Muscle of leg (tissue), 11 donors: ENCODE measurements around the gene PRKAA1. TPM values are rescaled to one million over a fixed set of nuclear protein-coding genes. Genes with fewer than 3 reads are reported as not detected.
A peak's percentile ranks its signal among the peaks of the same experiment; 100 is the strongest.
"Not testable (repeated sequence)": the region's sequence is repeated elsewhere in the genome, so short reads cannot be mapped to it uniquely, and the experiment has no call there.

ENCODE experiments used
- DNase-seq: peaks from one replicate; pipeline ENCODE4 v3.0.0; 2013
- H3K27ac ChIP-seq: one replicate; pipeline ENCODE4 v1.5.1; 2013; ENCODE audit warnings: mild to moderate bottlenecking, low read length, control low read depth
- H3K27me3 ChIP-seq: one replicate; pipeline ENCODE4 v1.6.1; 2013; ENCODE audit warnings: low read length; ENCODE audit not compliant: control insufficient read depth, insufficient read depth
- H3K36me3 ChIP-seq: one replicate; pipeline ENCODE4 v1.6.1; 2013; ENCODE audit warnings: low read length; ENCODE audit not compliant: control insufficient read depth, insufficient read depth
- H3K4me1 ChIP-seq: one replicate; pipeline ENCODE4 v1.6.1; 2013; ENCODE audit warnings: low read length; ENCODE audit not compliant: control insufficient read depth, insufficient read depth
- H3K4me3 ChIP-seq: one replicate; pipeline ENCODE4 v1.5.1; 2013; ENCODE audit warnings: low read length, control low read depth
- H3K9me3 ChIP-seq: replicated peaks from 2 replicates; pipeline ENCODE4 v1.6.1; 2013; ENCODE audit warnings: low read depth, low read length; ENCODE audit not compliant: control insufficient read depth
- WGBS: methylation state at CpG from one replicate; pipeline ENCODE4 v1.1.5; 2013; ENCODE audit warnings: missing lambda C conversion rate; ENCODE audit not compliant: insufficient coverage; 5-methylcytosine and 5-hydroxymethylcytosine counted together
- polyA plus RNA-seq, 8 donors: library from polyadenylated mRNA; unstranded; fragments of 120-200 nt; gene quantifications; one replicate each; pipeline versions ENCODE4 v1.2.1 to v1.2.3, GENCODE V29; 2013; ENCODE audit warnings: inconsistent platforms in 1 of 8, low replicate concordance in 1 of 8; ENCODE audit not compliant: insufficient read length in 8 of 8, insufficient read depth in 1 of 8
- total RNA-seq: library from RNA; stranded (reverse); fragments of 120-200 nt; gene quantifications from one replicate; pipeline ENCODE4 v1.2.4, GENCODE V29; 2013

Gene PRKAA1
- total and polyA plus RNA-seq, 9 donors = 21.0 to 52.2 (median 29.9) TPM

GRCh38 chr5:40734986-40735385 is 63.2 kb downstream of the PRKAA1 start:
- no peaks in the 10 kb centered on the region for H3K4me1 ChIP-seq
- H3K36me3 ChIP-seq = peaks cover 2% of the 10 kb centered on the region
- H3K27me3 ChIP-seq = no peaks in the 10 kb centered on the region
- H3K9me3 ChIP-seq = no peaks in the 10 kb centered on the region
- 92% methylated on average over 1 of the region's 2 CpGs for WGBS
- DNase-seq = no peak
- no peak overlapping the region for H3K4me3 ChIP-seq
- H3K27ac ChIP-seq = no peak overlapping the region

GRCh38 chr5:40733879-40734563 is 64.2 kb downstream of the PRKAA1 start:
- Histone ChIP-seq H3K36me3 (peaks cover 2% of the 10 kb centered on the region), H3K27me3 (no peaks in the 10 kb centered on the region), H3K9me3 (no peaks in the 10 kb centered on the region), H3K4me3 (no peak overlapping the region), H3K4me1 (no peaks in the 10 kb centered on the region), H3K27ac (no peak overlapping the region)
- DNase-seq = peak; percentile 51
- WGBS = 60% methylated on average over 1 of the region's 3 CpGs

- Histone ChIP-seq H3K36me3 (peaks cover 2% of the 10 kb centered on the region), H3K27ac (no peak overlapping the region), H3K27me3 (no peaks in the 10 kb centered on the region), H3K4me1 (no peaks in the 10 kb centered on the region), H3K4me3 (no peak overlapping the region), H3K9me3 (no peaks in the 10 kb centered on the region)
- 100% methylated on average over 1 of the region's 2 CpGs for WGBS
- DNase-seq = peak; percentile 5
Observed at GRCh38 chr5:40733434-40733833, 64.7 kb downstream of the PRKAA1 start.

DNA sequence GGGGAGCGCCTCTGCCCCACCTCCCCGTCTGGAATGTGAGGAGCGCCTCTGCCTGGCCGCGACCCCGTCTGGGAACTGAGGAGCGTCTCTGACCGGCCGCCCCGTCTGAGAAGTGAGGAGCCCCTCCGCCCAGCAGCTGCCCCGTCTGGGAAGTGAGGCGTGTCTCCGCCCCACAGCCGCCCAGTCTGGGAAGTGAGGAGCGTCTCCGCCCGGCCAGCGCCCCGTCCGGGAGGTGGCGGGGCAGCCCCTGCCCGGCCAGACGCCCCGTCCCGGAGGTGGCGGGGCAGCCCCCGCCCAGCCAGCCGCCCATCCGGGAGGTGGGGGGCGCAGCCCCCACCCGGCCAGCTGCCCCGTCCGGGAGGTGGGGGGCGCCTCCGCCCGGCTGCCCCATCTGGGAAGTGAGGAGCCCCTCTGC is 75.7 kb downstream of the PRKAA1 start:
- not testable (repeated sequence) for H3K4me1 ChIP-seq, H3K27me3 ChIP-seq, H3K9me3 ChIP-seq, DNase-seq, H3K4me3 ChIP-seq, H3K27ac ChIP-seq, H3K36me3 ChIP-seq
- WGBS = 90% methylated on average over 33 of the region's 37 CpGs

- DNase-seq = no peak
- H3K4me1 ChIP-seq = no peaks in the 10 kb centered on the region
Observed at GRCh38 chr5:40720069-40720468, 78.1 kb downstream of the PRKAA1 start.

GRCh38 chr5:40717281-40717680 is 80.9 kb downstream of the PRKAA1 start:
- Histone ChIP-seq H3K27me3 (no peaks in the 10 kb centered on the region), H3K36me3 (peaks cover 10% of the 10 kb centered on the region), H3K27ac (no peak overlapping the region), H3K4me1 (no peaks in the 10 kb centered on the region), H3K9me3 (peaks cover 7% of the 10 kb centered on the region), H3K4me3 (no peak overlapping the region)
- peak; percentile 7 for DNase-seq

More at GRCh38 chr5:40720069-40720468, 78.1 kb downstream of the PRKAA1 start:
- Histone ChIP-seq H3K9me3 (peaks cover 7% of the 10 kb centered on the region), H3K27me3 (no peaks in the 10 kb centered on the region), H3K27ac (no peak overlapping the region), H3K36me3 (peaks cover 10% of the 10 kb centered on the region), H3K4me3 (no peak overlapping the region)

DNA sequence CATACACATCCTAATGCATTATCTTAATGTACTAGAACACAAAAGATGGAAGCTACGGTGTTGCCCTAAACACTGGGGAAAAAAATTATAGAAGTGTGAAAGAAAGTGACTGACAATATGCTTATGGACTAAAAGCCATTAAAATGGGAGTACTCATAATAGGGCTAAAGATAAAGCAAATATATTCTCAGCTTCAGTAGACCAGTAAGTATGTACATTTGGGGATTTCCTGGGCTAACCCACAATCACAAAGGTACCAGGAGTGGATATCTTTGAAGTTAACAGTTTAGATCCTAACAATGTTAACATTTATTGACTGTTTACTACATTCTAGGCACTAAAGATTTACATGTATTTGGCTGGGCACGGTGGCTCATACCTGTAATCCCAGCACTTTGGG is 81.6 kb downstream of the PRKAA1 start:
- Histone ChIP-seq H3K9me3 (peaks cover 3% of the 10 kb centered on the region), H3K27ac (no peak overlapping the region), H3K36me3 (peaks cover 7% of the 10 kb centered on the region), H3K4me3 (no peak overlapping the region), H3K4me1 (no peaks in the 10 kb centered on the region), H3K27me3 (no peaks in the 10 kb centered on the region)
- no CpG with 5 or more reads among the region's 2 CpGs for WGBS
- DNase-seq = no peak

DNA sequence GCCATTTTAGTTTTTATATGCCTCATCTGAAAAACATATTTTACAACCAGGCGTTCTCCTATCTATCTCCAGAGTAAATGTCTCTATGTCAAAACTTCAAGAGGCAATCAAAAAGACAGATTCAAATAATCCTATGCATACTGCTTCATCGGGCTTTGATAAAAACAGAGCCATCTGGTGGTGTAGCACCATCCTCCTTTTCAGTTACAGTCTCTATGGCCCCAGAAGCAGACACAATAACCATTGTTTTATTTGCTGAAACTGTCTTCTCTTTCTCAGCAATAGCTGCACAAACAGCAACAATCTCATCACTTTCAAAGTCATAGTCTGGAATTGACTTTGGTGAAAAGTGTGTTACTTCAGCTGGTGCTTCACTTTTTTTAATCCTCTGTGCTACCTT is 82.2 kb downstream of the PRKAA1 start:
- DNase-seq = no peak
- no CpG with 5 or more reads among the region's 2 CpGs for WGBS
- no peaks in the 10 kb centered on the region for H3K4me1 ChIP-seq
- no peak overlapping the region for H3K4me3 ChIP-seq
- no peaks in the 10 kb centered on the region for H3K9me3 ChIP-seq
- H3K27ac ChIP-seq = no peak overlapping the region
- no peaks in the 10 kb centered on the region for H3K27me3 ChIP-seq
- peaks cover 7% of the 10 kb centered on the region for H3K36me3 ChIP-seq

- DNase-seq = no peak
- Histone ChIP-seq H3K4me3 (no peak overlapping the region), H3K27me3 (no peaks in the 10 kb centered on the region), H3K36me3 (peaks cover 3% of the 10 kb centered on the region), H3K27ac (no peak overlapping the region), H3K9me3 (no peaks in the 10 kb centered on the region), H3K4me1 (no peaks in the 10 kb centered on the region)
Observed at GRCh38 chr5:40714001-40714400, 84.2 kb downstream of the PRKAA1 start.

DNA sequence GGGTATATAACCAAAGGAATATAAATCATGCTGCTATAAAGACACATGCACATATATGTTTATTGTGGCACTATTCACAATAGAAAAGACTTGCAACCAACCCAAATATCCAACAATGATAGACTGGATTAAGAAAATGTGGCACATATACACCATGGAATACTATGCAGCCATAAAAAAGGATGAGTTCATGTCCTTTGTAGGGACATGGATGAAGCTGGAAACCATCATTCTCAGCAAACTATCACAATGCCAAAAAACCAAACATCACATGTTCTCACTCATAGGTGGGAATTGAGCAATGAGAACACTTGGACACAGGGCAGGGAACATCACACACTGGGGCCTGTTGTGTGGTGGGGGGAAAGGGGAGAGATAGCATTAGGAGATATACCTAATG is 87.6 kb downstream of the PRKAA1 start:
- not testable (repeated sequence) for DNase-seq, H3K36me3 ChIP-seq, H3K4me3 ChIP-seq, H3K27me3 ChIP-seq, H3K9me3 ChIP-seq, H3K4me1 ChIP-seq, H3K27ac ChIP-seq
